ENCODE measurements around the gene SLC2A4RG. TPM values are rescaled to one million over a fixed set of nuclear protein-coding genes. Genes with fewer than 3 reads are reported as not detected.

SLC2A4RG gene
- total RNA-seq, 1 experiment from 2014 or later, result 121 TPM

DNA sequence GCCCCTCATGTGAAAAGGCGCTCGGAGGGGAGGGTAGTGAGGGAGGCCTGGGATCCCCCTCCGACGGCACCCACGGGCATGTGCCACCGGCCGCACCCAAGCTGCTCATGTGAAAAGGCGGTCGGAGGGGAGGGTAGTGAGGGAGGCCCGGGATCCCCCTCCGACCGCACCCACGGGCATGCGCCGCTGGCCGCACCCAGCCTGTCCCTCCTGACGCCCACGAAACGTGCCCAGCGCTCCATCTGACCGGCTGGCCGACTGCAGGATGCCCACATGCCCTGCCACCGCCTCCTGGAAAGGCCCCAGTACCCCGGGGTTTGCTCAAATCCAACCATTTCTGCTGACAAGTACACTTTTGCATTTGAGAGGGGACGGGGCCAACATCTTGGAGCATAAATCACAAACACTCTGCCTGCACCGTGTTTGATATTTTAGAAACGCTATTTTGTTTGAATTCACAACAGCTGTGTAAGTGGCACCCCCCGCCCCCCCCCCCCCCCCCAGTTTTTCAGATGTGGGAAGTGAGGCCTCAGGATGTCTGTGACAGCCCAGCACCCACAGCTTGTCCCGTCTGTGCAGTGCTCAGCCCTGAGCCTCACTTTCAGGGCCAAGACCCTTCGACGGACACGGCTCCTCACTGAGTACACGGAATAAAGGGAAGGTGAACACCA, 34.1 kb downstream of the SLC2A4RG start:
- no peaks in the 10 kb centered on the region for H4K20me1 ChIP-seq (ENCODE audit: insufficient read depth)
- no peak overlapping the region for H3K4me3 ChIP-seq (replicated peaks in 1 of 2; ENCODE audit: low read depth in 1 of 2, low read length in 2 of 2)
- TF ChIP-seq EZH2phosphoT487 (IDR thresholded peaks at IDR 0.05; ENCODE audit: borderline replicate concordance), result no peak
- TF ChIP-seq POLR2A (IDR thresholded peaks at IDR 0.05; ENCODE audit: borderline replicate concordance, extremely low read depth, insufficient read depth, insufficient read length), result no peak
- no peak for TF ChIP-seq SRF (IDR thresholded peaks at IDR 0.05; ENCODE audit: low read depth)
- TF ChIP-seq CEBPB (IDR thresholded peaks at IDR 0.05; ENCODE audit: low read depth), result no peak
- TF ChIP-seq RAD21 (IDR thresholded peaks at IDR 0.05; ENCODE audit: low read depth), result no peak
- TF ChIP-seq, protein P1, sequence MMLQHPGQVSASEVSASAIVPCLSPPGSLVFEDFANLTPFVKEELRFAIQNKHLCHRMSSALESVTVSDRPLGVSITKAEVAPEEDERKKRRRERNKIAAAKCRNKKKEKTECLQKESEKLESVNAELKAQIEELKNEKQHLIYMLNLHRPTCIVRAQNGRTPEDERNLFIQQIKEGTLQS (IDR thresholded peaks at IDR 0.05), result no peak
- TF ChIP-seq ZNF274 (IDR thresholded peaks at IDR 0.05; ENCODE audit: low read depth, low read length), result no peak
- TF ChIP-seq YY1 (IDR thresholded peaks at IDR 0.05; ENCODE audit: extremely low read depth, insufficient replicate concordance, low read depth, low read length), result no peak
- TF ChIP-seq, protein P2, sequence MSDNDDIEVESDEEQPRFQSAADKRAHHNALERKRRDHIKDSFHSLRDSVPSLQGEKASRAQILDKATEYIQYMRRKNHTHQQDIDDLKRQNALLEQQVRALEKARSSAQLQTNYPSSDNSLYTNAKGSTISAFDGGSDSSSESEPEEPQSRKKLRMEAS (IDR thresholded peaks at IDR 0.05), result no peak
- no peak for TF ChIP-seq CBX3 (IDR thresholded peaks at IDR 0.05; ENCODE audit: low read depth)
- ChIA-PET RAD21 (ENCODE audit: low non-redundant PET in 1 of 2, low total read pairs in 2 of 2, uncharacterized antibody in 2 of 2, unreplicated experiment in 2 of 2) (no interaction called here), CTCF (no interaction called here), POLR2A (no interaction called here)
- no TSS peak for BruUV-seq (replicated peaks)
- DNase-seq (ENCODE audit: low read depth, low spot score) (no peak), ATAC-seq (no peak)
- no peak overlapping the region for H3K9ac ChIP-seq (ENCODE audit: low read length)
- H3K79me2 ChIP-seq (ENCODE audit: insufficient read depth, low read length), result no peaks in the 10 kb centered on the region
- intact Hi-C loops (cut with micrococcal nuclease), result no loop called here
- no peak overlapping the region for H2AFZ ChIP-seq (ENCODE audit: low read depth, low read length, poor library complexity, severe bottlenecking)
- no peaks in the 10 kb centered on the region for H3K36me3 ChIP-seq (ENCODE audit: control insufficient read depth in 1 of 2, insufficient read depth in 2 of 2, low read length in 2 of 2)
- no peaks in the 10 kb centered on the region for H3K9me3 ChIP-seq (ENCODE audit: control insufficient read depth in 1 of 2, insufficient read depth in 1 of 2, low read depth in 1 of 2, low read length in 2 of 2)
- H3K9me2 ChIP-seq (ENCODE audit: insufficient read depth), result no peaks in the 10 kb centered on the region
- no peak overlapping the region for H3K4me2 ChIP-seq (ENCODE audit: low read length)
- H3K27ac ChIP-seq (ENCODE audit: low read depth, low read length), result no peak overlapping the region
- no peaks in the 10 kb centered on the region for H3K27me3 ChIP-seq (ENCODE audit: insufficient read depth, low read length)
- peaks cover 12 to 16% of the 10 kb centered on the region in 2 experiments for H3K4me1 ChIP-seq (ENCODE audit: control insufficient read depth in 1 of 2, insufficient read depth in 2 of 2, low read length in 2 of 2)

DNA sequence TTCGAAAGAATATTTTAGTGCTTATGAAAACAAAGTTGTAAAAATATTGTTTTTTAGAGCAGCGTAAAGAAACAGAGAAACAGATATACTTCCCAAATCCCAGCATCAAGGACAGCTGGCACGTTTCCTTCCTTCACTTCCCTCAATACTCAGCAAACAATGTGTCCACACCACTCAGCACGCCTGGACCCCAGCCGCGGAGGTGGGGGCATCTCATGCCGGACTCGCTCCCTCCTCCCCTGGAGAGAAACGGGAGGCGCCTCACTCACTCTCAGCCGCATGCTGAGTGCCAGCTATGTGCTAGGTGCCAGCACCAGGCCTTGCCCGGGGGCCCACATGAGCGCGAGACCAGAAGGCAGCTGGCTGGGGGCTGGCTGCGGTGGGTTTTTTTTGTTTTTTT, 34.7 kb downstream of the SLC2A4RG start:
- ChIA-PET POLR2A (no interaction called here), RAD21 (ENCODE audit: low non-redundant PET in 1 of 2, low total read pairs in 2 of 2, uncharacterized antibody in 2 of 2, unreplicated experiment in 2 of 2) (no interaction called here), CTCF (no interaction called here)
- Histone ChIP-seq H2AFZ (ENCODE audit: low read depth, low read length, poor library complexity, severe bottlenecking) (no peak overlapping the region), H3K9me2 (ENCODE audit: insufficient read depth) (no peaks in the 10 kb centered on the region), H3K4me2 (ENCODE audit: low read length) (no peak overlapping the region), H3K27me3 (ENCODE audit: insufficient read depth, low read length) (no peaks in the 10 kb centered on the region), H3K36me3 (ENCODE audit: control insufficient read depth in 1 of 2, insufficient read depth in 2 of 2, low read length in 2 of 2) (no peaks in the 10 kb centered on the region), H3K27ac (ENCODE audit: low read depth, low read length) (no peak overlapping the region), H3K9me3 (ENCODE audit: control insufficient read depth in 1 of 2, insufficient read depth in 1 of 2, low read depth in 1 of 2, low read length in 2 of 2) (no peaks in the 10 kb centered on the region), H3K9ac (ENCODE audit: low read length) (no peak overlapping the region), H4K20me1 (ENCODE audit: insufficient read depth) (no peaks in the 10 kb centered on the region), H3K4me3 (replicated peaks in 1 of 2; ENCODE audit: low read depth in 1 of 2, low read length in 2 of 2) (no peak overlapping the region), H3K79me2 (ENCODE audit: insufficient read depth, low read length) (no peaks in the 10 kb centered on the region), H3K4me1 (ENCODE audit: control insufficient read depth in 1 of 2, insufficient read depth in 2 of 2, low read length in 2 of 2) (peaks cover 15 to 18% of the 10 kb centered on the region in 2 experiments)
- no peak for DNase-seq (ENCODE audit: low read depth, low spot score)
- BruUV-seq (replicated peaks), result no TSS peak
- ATAC-seq, result no peak
- intact Hi-C loops (cut with micrococcal nuclease), result no loop called here
- TF ChIP-seq, protein P1 (IDR thresholded peaks at IDR 0.05), result no peak
- TF ChIP-seq, protein P3, sequence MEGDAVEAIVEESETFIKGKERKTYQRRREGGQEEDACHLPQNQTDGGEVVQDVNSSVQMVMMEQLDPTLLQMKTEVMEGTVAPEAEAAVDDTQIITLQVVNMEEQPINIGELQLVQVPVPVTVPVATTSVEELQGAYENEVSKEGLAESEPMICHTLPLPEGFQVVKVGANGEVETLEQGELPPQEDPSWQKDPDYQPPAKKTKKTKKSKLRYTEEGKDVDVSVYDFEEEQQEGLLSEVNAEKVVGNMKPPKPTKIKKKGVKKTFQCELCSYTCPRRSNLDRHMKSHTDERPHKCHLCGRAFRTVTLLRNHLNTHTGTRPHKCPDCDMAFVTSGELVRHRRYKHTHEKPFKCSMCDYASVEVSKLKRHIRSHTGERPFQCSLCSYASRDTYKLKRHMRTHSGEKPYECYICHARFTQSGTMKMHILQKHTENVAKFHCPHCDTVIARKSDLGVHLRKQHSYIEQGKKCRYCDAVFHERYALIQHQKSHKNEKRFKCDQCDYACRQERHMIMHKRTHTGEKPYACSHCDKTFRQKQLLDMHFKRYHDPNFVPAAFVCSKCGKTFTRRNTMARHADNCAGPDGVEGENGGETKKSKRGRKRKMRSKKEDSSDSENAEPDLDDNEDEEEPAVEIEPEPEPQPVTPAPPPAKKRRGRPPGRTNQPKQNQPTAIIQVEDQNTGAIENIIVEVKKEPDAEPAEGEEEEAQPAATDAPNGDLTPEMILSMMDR (IDR thresholded peaks at IDR 0.05 in 2 of 3, conservative IDR thresholded peaks at IDR 0.05 in 1 of 3; ENCODE audit: borderline replicate concordance in 1 of 3, insufficient read depth in 1 of 3, low read depth in 2 of 3, low read length in 2 of 3), result no peak
- TF ChIP-seq POLR2AphosphoS5 (IDR thresholded peaks at IDR 0.05; ENCODE audit: low read depth, low read length) (no peak), SIN3A (IDR thresholded peaks at IDR 0.05; ENCODE audit: low read depth) (no peak), CBX3 (IDR thresholded peaks at IDR 0.05; ENCODE audit: low read depth) (no peak), FOSL1 (IDR thresholded peaks at IDR 0.05; ENCODE audit: low read depth) (no peak), EGR1 (IDR thresholded peaks at IDR 0.05; ENCODE audit: low read depth) (no peak), POLR2A (IDR thresholded peaks at IDR 0.05; ENCODE audit: borderline replicate concordance, extremely low read depth, insufficient read depth, insufficient read length) (no peak), ZNF274 (IDR thresholded peaks at IDR 0.05; ENCODE audit: low read depth, low read length) (no peak), TCF7L2 (IDR thresholded peaks at IDR 0.05; ENCODE audit: borderline replicate concordance, extremely low read depth, insufficient read depth, insufficient read length) (no peak), SRF (IDR thresholded peaks at IDR 0.05; ENCODE audit: low read depth) (no peak)

All from HCT116 (cell line).